ENCODE measurements around the gene GLOD4.
"Not testable (repeated sequence)": the region's sequence is repeated elsewhere in the genome, so short reads cannot be mapped to it uniquely, and the experiment has no call there.

GLOD4 gene

DNA sequence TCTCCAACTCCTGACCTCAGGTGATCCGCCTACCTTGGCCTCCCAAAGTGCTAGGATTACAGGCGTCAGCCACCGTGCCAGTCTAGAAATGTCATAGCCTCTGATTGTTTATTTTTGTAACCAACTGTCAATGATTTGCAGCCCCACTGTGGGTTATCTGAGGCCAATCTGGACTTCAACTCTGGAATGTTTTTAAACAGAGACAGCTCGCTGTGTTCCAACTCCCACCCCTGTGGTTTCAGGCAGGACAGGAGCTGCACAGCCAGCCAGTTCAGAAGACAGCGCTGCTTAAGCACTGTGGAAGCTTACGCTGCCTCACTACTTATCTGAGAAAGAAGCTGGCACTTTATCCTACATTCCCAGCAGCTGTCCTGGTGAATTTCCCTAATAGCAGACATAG is 19.6 kb upstream of the GLOD4 start:
- DNase-seq = no peak

DNA sequence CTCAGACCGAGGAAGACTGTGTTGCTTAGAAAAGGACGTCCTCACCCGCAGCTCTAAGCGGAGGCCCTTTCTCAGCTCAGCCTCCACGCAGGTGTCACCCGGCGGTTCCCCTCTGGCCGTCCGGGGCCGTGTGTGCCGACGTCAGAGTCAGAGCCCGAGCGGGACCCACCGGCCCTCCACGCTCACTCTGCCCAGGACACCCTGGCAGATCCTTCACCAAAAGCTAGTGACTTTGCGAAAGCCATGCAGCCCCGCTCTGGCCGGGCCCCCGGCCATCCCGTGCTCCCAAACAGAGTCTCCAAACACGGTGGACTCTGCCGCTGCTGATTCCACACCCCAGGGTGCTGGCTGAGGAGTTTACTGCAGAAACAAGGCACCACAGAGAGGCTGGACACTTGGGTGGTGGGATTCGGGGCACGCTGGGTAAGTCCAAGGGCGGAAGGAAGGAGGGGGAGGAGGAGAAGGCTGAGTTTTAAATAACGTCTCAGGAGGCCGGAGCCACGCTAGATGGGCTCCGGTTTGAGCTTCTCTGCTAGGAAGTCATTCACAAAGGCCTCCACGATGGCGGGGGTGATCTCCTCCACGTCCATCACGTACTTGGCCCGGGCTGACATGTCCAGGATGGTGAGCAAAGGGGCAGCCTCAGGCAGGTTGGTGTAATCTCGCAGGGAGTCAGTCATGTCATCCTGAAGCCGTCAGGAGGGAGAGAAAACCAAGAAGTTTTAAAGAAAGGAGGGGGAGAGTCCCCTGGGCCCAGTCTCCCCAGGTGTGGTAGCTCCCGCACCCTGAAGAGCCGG is 18.6 kb upstream of the GLOD4 start:
- no peak for DNase-seq

DNA sequence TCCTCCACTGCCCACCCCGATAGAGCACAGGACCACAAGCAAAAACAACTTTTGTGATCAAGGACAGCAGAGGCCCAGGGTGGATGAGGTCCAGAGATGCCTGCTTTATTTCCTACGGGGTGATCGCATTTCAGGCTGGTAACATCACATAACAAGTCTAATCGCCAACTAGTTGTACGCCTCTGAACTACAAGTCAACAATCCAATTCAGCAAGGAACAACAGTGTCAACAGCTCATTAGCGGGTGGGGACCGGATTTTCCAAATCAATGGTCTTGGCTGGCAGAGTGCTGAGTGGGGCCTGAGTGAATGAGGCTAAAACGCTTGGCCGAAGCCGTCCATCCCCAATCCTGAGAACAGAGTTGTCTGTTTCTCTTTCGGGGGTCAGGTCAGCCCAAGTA is 17.2 kb upstream of the GLOD4 start:
- DNase-seq = no peak

DNA sequence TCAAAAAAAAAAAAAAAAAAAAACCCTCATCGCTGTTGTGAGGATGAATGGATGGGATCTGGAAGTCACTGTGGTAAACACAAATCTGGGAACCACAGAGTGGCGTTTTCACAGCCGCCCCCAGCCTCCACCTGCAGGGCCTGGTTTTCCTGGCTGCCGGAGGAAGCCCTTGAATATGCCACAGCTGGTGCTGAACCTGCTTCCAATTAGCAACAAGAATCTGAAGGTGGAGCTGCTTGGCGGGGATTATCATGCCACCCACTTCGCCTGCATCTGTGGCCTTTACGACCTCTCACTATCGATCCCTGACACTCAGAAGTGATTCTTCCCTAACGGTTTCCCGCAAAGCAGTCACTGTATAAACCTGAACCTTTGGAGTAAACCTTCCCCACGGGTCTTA is 16.2 kb upstream of the GLOD4 start:
- no peak for DNase-seq

DNA sequence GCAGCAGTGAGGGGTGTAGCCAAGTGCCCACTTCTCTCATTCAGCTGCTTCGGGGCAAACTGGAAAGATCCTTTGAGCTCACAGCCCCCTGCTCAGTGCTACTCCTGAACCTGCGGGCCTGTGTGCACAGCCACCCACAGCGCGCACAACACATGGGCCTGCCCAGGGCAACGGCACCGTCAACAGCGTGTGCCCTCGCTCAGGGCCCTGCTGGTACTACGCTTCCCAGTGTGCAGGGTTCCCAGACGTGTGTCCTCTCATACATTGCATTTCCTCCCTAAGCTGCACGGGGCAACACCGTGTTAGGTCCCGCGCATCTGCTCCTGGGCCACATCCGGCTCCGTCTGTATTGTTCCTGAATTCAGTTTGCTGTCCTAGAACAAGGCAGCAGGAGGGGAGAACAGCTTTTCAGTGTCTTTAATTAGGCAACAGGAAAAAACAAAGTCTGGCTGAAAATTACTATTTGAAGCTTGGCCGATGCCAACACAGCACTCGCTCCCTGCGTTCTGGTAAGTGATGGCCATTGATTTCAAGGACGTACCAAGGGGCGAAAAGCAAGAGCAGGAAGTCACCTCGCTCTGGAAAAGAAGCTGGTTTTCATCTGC is 15.3 kb upstream of the GLOD4 start:
- no peak for DNase-seq

DNA sequence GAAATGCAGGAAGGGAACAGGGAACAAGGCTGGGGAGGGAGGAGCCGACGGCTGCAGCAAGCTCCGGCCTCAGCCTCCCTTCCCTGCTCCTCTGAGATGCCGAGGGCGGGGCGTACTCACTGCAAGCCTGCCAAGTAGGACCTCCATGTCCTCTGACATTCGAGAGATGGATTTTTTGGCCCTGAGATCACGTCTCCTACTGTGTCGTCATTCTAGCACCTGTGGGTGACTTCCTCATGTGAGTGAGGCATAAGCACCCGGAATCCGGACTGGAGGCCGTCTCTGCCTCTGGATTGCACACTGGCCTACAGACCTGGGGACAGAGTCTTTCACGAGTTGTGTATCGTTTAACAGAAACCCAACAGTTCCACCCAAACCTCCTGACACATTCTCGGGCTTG is 14.5 kb upstream of the GLOD4 start:
- DNase-seq = no peak

DNA sequence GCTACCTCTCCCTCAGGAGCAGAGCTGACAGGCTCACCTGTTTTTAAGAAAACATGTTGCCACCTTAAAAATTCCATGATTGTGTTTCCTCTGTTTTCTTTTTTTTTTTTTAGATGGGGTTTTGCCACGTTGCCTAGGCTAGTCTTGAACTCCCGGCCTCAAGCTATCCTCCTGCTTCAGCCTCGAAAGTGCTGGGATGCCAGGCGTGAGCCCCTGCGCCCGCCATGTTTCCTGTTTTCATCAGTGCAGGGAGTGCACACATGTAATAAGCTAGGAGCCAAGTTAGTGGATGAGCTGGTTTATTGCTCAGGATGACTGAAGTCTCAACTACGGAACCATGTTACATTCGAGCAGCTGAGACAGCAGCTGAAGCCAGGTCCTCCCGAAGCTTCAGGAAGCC is 13.6 kb upstream of the GLOD4 start:
- DNase-seq = no peak

DNA sequence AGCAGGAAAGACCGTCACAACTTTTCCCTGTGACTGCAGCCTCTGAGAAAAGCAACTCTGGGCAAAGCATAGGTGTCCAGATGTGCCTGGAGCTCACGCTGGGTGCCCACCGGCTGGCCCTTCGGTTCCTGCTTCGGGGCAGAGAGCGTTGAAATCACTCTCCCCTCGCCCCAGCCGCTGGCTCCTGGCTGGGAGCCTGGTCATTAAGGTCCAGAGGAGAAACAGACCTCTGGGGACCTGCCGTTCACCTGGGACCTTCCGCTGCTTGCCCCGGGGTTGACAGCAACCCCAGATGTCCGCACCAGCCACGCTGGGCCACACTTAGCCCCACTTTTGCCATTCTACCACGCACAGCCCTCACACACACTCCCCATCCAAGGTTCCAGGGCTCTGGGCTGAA is 13.2 kb upstream of the GLOD4 start:
- DNase-seq = no peak

DNA sequence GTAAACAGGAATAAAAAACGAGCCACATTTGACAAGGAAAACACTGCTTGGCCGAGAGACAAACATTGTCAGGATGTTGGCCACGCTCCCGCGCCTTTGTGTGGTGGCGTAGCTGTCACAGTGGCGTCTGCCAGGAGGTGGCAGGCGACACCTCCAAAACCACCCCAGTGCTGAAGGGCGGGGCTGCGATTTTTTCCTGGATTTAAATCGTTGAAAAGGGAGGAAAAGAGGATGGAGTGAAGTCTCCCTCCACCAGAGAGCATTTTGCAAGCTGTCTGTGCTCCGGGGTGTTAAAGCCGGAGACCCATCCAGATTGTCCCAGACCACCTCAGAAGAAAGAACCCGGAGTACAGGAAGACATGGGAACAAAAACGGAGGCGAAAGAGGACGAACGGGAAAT is 12.8 kb upstream of the GLOD4 start:
- peak; percentile 37 to 75 for DNase-seq

DNA sequence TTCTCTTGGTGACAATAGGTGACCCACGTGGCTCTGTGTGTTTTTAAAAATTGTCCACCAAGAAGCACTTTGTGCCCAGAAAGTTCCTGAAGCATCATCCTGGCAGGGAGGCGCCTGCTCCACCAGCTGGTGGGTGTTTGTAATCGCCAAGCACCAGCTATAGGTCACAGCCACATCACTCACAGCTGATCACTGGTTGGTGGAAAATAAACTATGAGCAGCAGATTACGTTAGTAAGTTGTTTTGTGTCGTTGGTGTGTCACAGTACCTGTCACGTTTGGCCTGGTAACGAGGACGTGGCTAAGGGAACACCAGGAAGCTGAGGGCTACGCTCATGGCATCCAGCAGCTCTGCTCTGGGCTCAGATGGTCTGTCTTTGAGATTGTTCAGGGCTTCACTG is 10.2 kb upstream of the GLOD4 start:
- DNase-seq = no peak

DNA sequence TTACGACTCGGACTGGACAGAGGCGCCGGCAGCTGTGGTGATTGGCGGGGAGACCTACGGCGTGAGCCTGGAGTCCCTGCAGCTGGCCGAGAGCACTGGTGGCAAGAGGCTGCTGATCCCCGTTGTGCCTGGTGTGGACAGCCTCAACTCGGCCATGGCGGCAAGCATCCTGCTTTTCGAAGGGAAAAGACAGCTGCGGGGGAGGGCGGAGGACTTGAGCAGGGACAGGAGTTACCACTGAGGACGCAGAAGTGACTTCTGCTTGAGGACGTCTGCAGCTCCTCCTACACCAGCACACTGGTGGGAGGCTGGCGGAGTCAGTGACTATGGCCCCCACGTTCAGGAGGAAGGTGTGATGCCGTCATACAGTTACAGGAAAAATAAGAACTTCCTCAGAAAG is 9.7 kb upstream of the GLOD4 start:
- DNase-seq = no peak

DNA sequence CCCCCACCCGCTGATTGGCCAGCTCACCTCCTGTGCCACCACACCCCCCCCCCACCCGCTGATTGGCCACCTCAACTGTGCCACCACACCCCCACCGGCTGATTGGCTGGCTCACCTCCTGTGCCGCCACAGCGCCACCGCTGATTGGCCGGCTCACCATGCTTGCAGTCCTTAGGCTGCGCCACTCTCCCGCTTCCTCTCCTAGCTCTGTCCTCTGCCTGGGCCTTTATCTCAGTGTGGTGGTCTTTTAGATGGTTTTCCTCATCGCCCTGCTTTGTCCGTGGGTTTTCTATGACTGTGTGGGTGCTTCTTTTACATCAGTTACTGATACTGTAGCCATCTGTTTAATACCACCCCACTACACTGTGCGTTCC is 8.8 kb upstream of the GLOD4 start:
- DNase-seq = not testable (repeated sequence)

DNA sequence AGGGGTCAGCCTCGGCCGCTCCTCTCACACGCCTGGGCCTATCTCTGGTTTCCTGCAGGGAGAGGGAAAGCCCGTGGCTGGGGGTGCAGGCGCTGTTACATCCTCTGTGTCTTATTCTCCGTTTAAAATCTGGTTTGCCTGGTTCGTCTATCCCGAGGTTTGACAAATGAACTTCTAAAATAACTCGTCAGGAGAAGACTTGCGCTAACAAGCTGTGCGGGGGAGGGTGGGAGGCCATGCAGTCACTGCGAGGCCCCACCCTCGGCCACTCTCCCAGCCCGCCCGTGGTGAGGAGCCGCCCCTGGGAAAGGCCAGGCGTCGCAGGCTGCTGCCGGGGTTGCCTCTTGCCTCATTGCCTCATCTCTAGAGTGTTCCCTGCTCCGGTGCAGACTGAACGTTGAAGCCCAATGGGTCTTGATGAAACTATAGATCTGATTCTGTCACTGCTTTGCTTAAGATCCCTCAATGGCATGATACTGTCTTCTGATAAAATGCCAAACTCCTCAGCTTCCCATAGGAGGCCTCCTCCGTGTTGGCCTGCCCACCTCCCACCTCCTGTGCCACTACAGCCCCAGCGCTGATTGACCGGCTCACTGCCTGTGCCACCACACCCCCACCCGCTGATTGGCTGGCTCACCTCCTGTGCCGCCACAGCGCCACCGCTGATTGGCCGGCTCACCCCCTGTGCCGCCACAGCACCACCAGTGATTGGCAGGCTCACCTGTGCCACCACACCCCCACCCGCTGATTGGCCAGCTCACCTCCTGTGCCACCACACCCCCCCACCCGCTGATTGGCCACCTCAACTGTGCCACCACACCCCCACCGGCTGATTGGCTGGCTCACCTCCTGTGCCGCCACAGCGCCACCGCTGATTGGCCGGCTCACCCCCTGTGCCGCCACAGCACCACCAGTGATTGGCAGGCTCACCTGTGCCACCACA is 8.1 kb upstream of the GLOD4 start:
- DNase-seq = not testable (repeated sequence)

DNA sequence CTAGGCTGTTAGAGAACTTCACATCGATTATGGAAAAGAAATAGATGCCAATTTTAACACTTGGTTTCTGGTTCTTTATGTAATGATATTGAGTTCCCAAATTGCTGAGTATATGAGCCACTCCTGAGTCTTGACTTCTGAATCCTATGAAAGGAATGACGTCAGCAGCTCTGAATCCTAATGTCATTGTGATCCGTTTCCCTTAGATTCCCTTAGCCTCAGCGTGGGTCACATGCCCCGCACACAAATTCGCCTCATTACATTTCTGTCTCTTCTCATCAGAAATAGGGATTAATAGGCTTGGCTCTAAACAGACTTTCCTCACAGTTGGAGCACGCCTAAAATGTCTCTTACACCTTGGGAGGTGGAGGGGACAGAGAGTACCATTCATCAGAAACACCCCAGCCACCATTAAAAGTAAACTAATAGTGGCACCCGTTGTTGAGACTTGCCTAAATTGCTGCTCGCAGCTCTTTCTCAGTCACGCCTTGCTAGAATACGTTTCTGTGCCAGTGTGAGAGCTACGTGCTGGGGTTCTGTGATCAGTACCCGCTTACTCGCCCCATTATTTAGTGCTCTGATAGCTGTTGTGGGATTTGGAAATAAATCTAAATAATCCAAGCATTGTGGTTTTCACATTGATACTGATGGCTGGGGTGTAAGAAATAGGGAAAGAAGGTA is 7.2 kb upstream of the GLOD4 start:
- no peak for DNase-seq

DNA sequence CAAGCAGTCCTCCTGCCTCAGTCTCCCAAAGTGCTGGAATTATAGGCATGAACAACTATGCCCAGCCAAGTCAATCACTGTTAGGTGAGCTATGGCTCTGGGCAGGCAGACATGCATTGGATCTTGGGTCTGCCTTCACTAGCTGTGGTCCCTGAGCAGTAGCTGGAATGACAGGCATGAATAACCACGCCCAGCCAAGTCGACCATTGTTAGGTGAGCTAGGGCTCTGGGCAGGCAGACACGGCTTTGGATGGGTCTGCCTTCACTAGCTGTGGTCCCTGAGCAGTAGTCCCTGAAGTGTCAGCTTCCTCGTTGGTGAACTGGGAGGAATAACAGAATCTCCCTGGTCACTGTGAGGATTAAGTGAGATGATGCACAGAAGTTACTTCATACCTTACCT is 6.5 kb upstream of the GLOD4 start:
- no peak for DNase-seq

DNA sequence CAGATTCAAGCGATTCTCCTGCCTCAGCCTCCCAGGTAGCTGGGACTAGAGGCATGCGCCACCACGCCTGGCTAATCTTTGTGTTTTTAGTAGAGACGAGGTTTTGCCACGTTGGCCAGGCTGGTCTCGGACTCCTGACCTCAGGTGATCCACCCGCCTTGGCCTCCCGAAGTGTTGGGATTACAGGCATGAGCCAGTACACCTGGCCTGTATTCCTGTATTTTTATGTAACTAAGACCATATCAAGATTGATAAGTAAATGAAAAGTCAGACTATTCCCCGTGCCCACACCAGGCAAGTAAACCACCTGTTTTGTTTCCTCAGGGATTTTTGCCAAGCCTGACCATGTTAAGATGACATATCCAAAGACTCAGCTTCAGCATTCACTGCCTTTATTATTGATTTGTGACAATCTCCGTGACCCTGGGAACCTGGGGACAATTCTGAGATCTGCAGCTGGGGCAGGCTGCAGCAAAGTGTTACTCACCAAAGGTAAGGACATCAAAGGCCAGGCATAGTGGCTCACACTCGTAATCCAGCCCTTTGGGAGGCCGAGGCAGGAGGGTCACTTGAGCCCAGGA is 5.7 kb upstream of the GLOD4 start:
- no peak for DNase-seq

DNA sequence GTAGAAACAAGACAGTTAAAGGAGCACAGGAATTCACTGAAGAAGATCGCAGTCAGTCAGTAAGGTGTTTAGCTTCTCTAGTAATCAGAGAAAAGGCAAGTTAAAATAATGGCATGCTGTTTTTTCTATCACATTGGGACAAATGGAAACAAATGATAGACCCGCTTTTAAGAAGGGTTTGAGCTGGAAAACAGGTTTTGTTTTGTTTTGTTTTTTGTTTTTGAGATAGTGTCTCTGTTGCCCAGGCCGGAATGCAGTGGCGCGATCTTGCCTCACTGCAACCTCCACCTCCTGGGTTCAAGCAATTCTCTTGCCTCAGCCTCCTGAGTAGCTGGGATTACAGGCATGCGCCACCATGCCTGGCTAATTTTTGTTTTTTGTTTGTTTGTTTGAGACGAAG is 3.8 kb upstream of the GLOD4 start:
- not testable (repeated sequence) for DNase-seq

DNA sequence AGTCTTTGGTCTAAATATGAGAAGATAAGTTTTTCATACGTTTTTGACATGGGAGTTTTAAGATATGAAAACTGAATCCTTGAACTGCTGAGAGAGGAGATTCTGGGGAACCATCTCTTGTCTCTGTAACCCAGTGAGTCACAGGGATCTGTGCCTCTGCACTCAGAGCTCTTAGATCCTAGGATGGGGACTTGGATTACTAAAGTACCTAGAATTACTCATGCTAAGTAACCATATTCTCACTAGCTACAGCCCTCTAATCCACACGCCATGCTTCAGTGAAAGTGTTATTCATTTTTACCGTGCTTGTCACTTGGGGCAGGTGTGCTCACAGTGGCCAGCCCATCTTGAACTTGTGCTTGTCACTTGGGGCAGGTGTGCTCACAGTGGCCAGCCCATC is 2.1 kb upstream of the GLOD4 start:
- no peak for DNase-seq

DNA sequence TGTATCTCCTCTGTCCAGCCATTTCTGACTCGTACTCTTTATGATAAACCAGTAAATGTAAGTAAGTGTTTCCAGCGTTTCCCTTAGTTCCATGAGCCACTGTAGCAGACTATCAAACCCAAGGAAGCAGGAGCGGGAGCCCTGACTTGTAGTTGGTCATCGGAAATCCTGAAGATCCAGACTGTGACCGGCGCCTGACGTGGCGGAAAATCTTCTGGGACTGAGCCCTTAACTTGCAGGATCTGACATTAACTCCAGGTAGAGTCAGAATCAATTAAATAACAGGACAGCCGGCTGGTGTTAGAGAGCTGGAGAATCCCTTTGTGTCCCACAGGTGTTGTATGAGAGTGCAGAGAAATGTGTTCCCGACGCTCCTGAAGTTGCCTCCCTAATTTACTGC is 4.0 kb downstream of the GLOD4 start:
- DNase-seq = no peak

DNA sequence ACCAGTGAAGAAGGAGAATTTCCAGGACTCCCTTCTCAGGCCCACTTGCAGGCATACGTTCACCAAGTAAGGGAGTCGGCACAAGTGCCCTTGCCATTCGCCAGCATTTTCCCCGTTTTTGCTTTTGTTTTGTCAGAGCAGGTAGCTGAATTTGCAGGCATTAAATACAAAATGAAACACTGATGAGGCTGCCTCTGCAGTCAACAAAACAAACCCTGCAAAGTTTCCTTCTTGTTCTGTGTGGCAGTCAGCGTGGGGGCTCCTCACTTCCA is 7.8 kb downstream of the GLOD4 start:
- no peak for DNase-seq

DNA sequence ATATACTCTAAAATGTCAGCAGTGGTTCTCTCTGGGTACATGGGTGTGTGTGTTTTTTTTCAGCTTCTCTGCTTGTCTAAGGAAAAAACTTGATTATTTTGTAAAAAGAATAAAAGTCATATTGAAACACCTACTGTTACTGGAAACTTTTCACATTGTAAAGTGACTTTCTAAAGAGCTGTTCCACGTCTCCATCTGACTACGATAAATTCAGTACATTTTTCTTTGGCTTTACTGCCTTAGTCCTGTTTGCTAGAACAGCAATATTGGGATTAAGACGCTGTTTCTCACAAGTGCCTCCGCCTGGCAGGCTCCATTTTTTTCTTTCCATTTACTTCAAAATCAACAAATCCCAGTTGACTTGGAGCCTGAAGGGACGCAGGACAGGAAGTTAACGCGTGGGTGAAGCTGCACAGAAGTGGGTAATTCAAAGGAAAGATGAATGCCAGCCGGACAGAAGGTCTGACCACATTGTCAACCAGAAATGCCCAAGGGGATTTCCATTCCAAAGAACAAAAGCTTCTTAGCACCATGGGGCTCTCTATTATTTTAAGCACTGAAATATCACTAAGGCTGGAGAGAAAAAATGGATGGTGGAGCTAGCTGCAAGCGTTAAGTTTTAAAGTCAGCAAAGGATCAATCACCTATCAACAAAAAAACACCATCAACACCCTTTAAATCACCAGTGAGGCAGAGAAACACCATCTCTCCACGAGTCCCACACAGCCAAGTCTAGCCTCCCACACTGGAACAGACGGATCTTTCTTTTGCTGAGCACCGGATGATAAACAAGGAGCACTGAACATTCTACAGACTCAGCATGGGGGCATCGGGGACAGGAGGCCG is 8.4 kb downstream of the GLOD4 start:
- DNase-seq = no peak

DNA sequence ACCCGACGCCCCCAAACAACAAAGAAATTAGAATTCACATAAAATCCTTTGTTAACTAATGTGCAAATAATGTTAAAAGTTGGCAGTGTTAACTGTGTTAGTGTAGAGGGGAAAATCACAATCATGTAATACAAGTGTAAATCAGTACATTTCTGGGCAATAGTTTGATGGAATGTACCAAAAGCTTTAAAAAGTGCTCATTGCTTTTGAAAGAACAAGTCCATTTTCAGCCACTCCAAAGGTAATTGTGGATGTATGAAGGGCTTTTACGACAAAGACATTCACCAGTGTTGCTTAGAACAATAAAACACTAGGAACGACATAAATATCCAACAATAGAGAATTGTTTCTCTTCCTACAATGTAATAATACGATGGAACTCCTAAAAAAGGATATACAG is 9.1 kb downstream of the GLOD4 start:
- DNase-seq = no peak
